ENCODE measurements around the gene NR1I3. TPM values are rescaled to one million over a fixed set of nuclear protein-coding genes. Genes with fewer than 3 reads are reported as not detected.
A peak's percentile ranks its signal among the peaks of the same experiment; 100 is the strongest.

The NR1I3 gene
- total RNA-seq, 4 donors from 2014 or later: not detected

DNA sequence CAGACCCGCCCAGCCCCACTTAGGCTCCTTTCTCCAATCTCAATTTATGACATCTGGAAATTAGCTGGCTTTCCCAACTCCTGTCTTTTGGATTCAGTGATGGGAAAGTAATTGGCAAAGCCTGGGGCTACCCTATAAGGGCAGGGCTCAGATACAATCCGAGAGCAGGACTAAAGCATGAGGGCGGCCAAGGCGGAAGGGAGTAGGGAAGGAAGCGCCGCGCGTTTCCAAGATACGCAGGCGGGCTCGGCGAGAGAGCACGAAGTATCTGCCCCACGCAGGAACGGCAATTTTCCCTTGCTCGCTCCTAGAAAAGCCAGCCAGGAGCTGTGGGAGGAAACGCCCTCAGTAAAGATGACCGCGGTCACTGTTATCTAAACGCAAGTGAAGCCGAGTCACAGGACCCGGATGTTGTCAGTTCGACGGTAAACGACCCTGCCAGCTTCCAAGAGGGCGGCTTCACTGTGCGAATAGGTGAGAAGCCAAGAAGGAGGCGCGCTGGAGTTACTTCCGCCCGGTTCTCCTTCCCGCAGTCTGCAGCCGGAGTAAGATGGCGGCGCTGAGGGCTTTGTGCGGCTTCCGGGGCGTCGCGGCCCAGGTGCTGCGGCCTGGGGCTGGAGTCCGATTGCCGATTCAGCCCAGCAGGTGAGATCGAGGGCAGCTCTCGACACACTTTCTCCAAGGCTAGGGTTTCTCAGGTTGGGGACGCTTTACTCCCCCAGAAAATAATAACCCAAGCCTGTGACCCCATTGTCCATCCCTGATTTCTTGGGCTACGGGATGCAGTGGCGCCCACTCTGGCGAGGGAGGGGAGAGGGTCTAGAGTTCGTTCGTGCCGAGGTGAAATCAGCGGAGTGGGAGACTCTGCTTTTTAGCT, 35.9 kb downstream of the NR1I3 start, which contains the start of gene NDUFS2:
NDUFS2 (plus strand) TSS at position 532 of the 877 bp plus-strand sequence; CDS start at position 551, 19 bp downstream.
- Histone ChIP-seq H3K27ac (peak within 1 kb of the TSS; percentile 90 to 98 (median 94)), H3K4me3 (peak within 1 kb of the TSS; percentile 66 to 91 (median 78)), H3K4me1 (peaks cover 40 to 82% (median 55%) of the 10 kb centered on the region in 4 donors), H3K36me3 (peaks cover 0 to 15% (median 5%) of the 10 kb centered on the region in 4 donors), H3K9me3 (no peaks in the 10 kb centered on the region), H3K27me3 (no peaks in the 10 kb centered on the region)
- TF ChIP-seq, protein P1, sequence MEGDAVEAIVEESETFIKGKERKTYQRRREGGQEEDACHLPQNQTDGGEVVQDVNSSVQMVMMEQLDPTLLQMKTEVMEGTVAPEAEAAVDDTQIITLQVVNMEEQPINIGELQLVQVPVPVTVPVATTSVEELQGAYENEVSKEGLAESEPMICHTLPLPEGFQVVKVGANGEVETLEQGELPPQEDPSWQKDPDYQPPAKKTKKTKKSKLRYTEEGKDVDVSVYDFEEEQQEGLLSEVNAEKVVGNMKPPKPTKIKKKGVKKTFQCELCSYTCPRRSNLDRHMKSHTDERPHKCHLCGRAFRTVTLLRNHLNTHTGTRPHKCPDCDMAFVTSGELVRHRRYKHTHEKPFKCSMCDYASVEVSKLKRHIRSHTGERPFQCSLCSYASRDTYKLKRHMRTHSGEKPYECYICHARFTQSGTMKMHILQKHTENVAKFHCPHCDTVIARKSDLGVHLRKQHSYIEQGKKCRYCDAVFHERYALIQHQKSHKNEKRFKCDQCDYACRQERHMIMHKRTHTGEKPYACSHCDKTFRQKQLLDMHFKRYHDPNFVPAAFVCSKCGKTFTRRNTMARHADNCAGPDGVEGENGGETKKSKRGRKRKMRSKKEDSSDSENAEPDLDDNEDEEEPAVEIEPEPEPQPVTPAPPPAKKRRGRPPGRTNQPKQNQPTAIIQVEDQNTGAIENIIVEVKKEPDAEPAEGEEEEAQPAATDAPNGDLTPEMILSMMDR (IDR thresholded peaks at IDR 0.05): peak in 2 of 5 experiments; percentile 5 to 16
- peak; percentile 64 to 86 (median 85) for TF ChIP-seq POLR2AphosphoS5 (IDR thresholded peaks at IDR 0.05)
- peak; percentile 84 for TF ChIP-seq POLR2A (IDR thresholded peaks at IDR 0.05)
- no peak for TF ChIP-seq EP300 (IDR thresholded peaks at IDR 0.05; ENCODE audit: low read depth)
- peak; percentile 99 for DNase-seq
- in situ Hi-C loops (cut with MboI; ENCODE audit: low pct_ligation_motif_present in 1 of 4, low pct_unique_long_range_greater_than_20kb in 1 of 4, low sequenced_read_pairs in 3 of 4) (loop anchor here in 1 of 4 donors (25.0 kb wide), 1 partner anchor 185 kb away; no protein-coding TSS in a partner anchor), intact Hi-C loops (cut with DNase I; ENCODE audit: low total_unique reads) (no loop called here)
- WGBS, 2 donors (ENCODE audit: low coverage in 1 of 2): 0 to 2% methylated on average over 6 to 50 of the region's 53 CpGs

- intact Hi-C loops (cut with DNase I; ENCODE audit: low total_unique reads): no loop called here
- H3K27ac ChIP-seq: peak overlapping the region; percentile 90 to 98 (median 94)
- H3K27me3 ChIP-seq: no peaks in the 10 kb centered on the region
- H3K36me3 ChIP-seq: peaks cover 0 to 15% (median under 1%) of the 10 kb centered on the region in 4 donors
- TF ChIP-seq EP300 (IDR thresholded peaks at IDR 0.05; ENCODE audit: low read depth) (no peak), POLR2A (IDR thresholded peaks at IDR 0.05) (no peak), POLR2AphosphoS5 (IDR thresholded peaks at IDR 0.05) (no peak)
- TF ChIP-seq, protein P1 (IDR thresholded peaks at IDR 0.05): no peak
- H3K9me3 ChIP-seq: no peaks in the 10 kb centered on the region
- 55 to 67% methylated on average over 4 to 13 of the region's 13 CpGs for WGBS, 2 donors (ENCODE audit: low coverage in 1 of 2)
- H3K4me3 ChIP-seq: peak overlapping the region; percentile 1 to 91 (median 78)
- in situ Hi-C loops (cut with MboI; ENCODE audit: low pct_ligation_motif_present in 1 of 4, low pct_unique_long_range_greater_than_20kb in 1 of 4, low sequenced_read_pairs in 3 of 4): loop anchor here in 1 of 4 donors (25.0 kb wide), 1 partner anchor 186 kb away; no protein-coding TSS in a partner anchor
- H3K4me1 ChIP-seq: peaks cover 47 to 84% (median 55%) of the 10 kb centered on the region in 4 donors
- DNase-seq: peak; percentile 41
Observed at GRCh38 chr1:161200992-161201835, 36.8 kb downstream of the NR1I3 start.

GRCh38 chr1:161200421-161200991, 37.5 kb downstream of the NR1I3 start:
- TF ChIP-seq POLR2AphosphoS5 (IDR thresholded peaks at IDR 0.05): no peak
- TF ChIP-seq POLR2A (IDR thresholded peaks at IDR 0.05): no peak
- TF ChIP-seq EP300 (IDR thresholded peaks at IDR 0.05; ENCODE audit: low read depth): no peak
- TF ChIP-seq, protein P1 (IDR thresholded peaks at IDR 0.05): no peak
- no peaks in the 10 kb centered on the region for H3K27me3 ChIP-seq
- H3K27ac ChIP-seq: peak overlapping the region; percentile 90 to 98 (median 94)
- peaks cover 47 to 79% (median 55%) of the 10 kb centered on the region in 4 donors for H3K4me1 ChIP-seq
- no peak overlapping the region for H3K4me3 ChIP-seq
- in situ Hi-C loops (cut with MboI; ENCODE audit: low pct_ligation_motif_present in 1 of 4, low pct_unique_long_range_greater_than_20kb in 1 of 4, low sequenced_read_pairs in 3 of 4): loop anchor here in 1 of 4 donors (25.0 kb wide), 1 partner anchor 187 kb away; no protein-coding TSS in a partner anchor
- whole genome bisulfite sequencing, 2 donors (ENCODE audit: low coverage in 1 of 2): 38 to 75% methylated on average over 3 to 5 of the region's 5 CpGs
- H3K9me3 ChIP-seq: no peaks in the 10 kb centered on the region
- DNase-seq: no peak
- peaks cover 0 to 15% (median 0%) of the 10 kb centered on the region in 4 donors for H3K36me3 ChIP-seq
- intact Hi-C loops (cut with DNase I; ENCODE audit: low total_unique reads): no loop called here
